Stimulated activated CD4-positive, alpha-beta T cell treated with anti-CD3 and anti-CD28 coated beads, Interleukin-12 subunit alpha, Interleukin-12 subunit beta, amount 100 ng/mL, for 24 hours (primary cell): ENCODE measurements around the gene MUC6.
"Not testable (repeated sequence)": the region's sequence is repeated elsewhere in the genome, so short reads cannot be mapped to it uniquely, and the experiment has no call there.

Experiments used
- DNase-seq, 2 experiments: peaks; one replicate each; pipeline ENCODE4 v3.0.0-alpha.2; 2020; ENCODE audit warnings: low read depth in 2 of 2

MUC6 gene

DNA sequence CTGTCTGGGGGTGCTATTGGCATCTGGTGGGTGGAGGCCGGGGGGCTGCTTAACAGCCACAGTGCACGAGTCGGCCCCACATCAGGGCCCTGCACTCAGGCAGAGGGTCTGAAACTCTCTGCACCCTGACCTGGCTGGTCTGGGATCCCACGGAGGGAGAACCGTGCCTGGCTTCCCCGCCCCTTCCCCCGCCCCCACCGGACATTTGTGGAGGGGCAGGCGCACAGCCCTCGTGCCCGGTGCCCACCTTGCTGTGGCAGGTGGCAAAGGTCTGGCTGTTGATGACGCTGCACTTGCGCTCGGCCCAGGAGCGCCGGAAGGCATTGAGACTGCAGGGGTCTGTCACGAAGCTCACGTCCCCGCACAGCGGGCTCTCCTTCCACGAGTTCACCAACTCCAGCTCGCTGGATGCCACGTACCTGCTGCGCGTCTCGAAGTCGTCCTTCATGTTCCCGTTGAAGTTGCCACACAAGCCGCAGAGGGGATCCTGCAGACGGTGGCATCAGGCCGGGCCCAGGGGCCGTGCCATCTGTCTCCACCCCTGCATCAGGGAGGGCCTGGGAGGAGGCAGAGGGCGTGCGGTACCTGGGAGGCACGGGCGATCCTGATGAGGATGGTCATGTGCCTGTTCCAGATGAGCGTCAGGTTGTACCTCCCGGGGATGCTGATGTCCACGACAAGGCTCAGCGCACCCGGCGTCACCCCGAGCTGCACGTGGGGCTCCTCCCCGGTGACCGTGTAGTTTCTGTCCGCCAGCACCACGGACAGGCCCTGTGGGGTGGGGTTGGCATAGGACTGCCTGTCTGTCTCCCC, 11.7 kb downstream of the MUC6 start:
- no peak for DNase-seq

DNA sequence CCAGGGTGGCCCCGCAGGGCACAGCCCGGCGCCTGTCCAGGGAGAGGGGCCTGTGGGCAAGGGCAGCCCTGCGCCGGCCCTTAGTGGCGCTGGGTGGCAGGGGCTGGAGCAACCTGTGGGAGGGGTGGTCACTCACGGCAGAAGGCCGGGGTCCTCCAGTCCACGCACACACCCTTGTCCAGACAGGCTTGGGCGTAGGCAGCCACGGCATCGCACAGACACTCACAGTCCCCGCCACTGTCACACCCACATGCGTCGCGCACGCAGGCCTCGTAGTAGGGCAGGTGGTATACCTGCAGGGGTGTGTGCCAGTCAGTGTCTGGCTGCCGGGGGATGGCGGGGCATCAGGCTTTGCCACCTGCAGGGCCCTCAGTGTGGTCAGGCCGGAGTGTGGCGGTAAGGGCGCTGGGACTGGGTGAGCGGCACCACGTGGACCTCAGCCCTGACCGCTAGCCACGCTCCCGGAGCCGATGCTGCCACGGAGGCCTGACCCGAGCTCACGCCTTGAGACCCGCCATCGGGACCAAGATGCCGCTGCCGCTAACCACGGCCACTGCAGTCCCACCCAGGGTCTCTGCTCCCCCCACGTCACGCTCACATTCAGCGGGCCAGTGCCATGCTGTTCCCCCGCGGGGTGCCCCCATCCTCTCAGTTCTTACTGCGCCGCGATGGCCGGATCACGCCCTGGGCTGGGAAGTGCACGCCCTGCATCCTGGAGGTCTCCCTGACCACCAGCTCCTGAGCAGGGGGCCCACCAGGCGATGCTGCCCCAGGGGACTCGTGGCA, 12.5 kb downstream of the MUC6 start:
- no peak for DNase-seq

DNA sequence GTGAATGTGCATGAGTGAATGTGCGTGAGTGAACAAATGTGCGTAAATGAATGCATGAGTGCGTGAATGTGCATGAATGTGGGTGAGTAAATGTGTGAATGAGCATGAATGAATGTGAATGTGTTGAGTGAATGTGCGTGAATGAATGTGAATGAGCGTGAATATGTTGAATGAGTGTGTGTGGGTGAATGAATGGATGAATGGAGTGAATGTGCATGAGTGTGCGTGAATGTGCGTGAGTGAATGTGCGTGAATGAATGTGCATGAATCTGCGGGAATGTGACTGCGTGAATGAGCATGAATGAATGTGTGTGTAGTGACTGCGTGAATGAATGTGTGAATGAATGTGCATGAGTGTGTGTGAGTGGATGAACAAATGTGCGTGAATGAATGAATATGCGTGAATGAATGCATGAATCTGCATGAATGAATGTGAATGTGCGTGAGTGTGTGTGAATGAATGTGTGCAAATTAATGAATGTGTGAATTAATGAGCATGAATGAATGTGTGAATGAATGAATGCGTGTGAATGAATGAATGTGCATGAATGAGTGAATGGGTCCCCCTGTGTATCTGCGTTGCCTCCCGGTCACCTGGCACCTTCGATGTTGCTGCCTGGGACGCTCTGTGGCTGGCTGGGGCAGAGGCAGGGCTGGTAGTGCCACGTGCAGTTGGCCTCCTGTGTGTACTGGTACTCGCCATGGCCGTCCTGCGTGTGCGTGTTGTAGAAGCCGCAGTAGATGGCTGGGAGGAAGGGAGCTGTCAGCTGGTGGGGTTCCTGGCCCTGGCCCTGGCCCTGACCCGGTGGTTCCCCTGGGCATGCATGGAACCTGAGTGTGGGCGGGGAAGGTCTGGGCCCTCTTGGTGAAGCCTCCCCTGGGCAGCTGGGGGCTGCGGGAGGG, 13.4 kb downstream of the MUC6 start:
- DNase-seq, result no peak

GRCh38 chr11:1022411-1022810, 14.1 kb downstream of the MUC6 start:
- no peak for DNase-seq

DNA sequence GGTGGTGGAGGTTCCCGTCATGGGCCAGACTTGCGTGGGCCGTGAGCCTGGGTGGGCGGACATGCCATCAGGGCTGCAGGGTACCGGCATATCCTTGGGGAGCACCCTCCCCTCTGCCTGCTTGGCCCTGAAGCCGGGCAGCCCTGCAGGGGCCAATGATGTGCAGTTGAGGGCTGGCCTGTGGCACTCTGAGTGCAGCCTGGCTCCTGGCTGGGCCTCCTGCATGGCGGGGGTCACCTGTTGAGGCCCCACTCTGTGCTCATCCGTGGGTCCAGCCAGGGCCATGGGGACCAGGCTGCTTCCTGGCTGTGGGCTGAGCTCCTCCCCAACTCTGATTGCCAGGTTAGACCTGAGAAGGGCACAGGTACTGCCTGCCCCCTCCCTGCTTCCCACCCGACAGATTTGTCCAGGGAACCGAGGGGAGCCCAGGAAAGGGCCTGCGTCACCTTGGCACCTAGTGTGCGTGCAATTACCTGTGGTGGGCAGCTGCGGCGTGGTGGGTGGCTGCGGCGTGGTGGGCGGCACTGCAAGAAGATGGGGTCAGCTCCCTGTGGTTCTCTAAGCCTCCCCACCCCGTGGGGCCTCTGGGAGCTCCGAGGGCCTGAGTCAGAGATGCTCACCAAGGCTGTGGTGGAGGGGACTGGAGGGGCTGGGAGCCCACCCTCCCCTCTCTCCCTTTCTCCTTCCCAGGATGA, 16.2 kb downstream of the MUC6 start:
- DNase-seq, result no peak

DNA sequence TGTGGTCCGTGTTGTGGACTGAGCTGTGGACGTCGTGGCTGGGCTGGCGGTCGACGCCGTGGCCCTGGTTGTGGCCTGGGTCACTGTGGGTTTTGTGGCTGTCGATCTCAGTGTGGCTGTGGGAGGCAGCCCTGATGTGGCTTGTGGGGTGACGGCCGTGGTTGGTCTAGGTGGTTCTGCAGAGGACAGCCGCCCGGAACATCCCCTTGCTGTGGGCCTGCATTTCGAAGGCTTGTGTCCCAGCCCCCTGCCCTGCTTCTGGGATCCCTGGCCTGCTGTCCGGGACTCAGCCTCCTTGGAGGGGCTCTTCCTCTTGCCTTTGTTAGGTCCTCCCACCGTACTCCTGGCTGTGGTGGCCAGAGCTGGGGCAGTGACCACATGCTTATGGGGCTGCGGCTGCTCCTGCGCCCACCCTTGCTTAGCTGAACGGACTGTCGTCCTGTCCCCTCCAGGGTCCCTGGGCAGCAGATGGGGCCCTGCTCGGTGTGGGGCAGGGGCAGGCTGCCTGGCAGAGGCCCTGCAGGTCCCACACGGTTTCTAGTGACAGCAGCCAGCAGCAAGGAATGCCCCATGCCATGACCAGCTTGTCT, 17.1 kb downstream of the MUC6 start:
- DNase-seq, result no peak

DNA sequence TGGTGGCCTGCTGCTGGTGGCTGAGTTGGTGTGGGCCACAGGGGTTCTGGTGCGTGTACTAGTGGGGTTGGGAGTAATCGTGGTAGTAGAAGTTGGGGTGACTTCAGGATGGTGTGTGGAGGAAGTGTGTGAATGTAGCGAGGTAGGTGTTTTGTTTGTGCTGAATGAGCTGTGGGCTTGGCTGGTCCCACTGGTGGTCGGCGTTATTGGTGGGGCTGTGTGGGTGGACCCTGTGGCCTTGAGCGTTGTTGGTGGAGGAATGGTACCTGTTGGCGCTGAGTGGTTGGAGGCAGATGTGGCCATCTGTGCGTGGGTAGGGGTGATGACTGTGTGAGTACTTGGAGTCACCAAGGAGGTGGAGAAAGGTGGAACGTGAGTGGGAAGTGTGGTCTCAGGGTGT, 18.4 kb downstream of the MUC6 start:
- DNase-seq, result no peak

- no peak for DNase-seq
Measured at GRCh38 chr11:1017269-1018005, 19.1 kb downstream of the MUC6 start.

DNA sequence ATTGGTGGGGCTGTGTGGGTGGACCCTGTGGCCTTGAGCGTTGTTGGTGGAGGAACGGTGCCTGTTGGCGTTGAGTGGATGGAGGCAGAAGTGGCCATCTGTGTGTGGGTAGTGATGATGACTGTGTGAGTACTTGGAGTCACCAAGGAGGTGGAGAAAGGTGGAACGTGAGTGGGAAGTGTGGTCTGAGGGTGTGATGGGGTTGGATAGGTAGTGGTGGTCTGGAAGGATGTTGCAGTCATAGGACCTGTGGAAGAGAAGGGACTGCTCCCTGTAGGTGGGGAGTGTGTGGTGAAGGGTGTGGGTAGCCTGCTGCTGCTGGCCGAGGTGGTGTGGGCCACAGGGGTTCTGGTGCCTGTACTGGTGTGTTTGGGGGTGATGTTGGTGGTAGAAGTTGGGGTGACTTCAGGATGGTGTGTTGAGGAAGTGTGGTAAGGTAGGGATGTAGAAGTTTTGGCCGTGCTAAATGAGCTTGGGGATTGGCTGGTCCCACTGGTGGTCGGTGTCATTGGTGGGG, 19.9 kb downstream of the MUC6 start:
- not testable (repeated sequence) for DNase-seq

DNA sequence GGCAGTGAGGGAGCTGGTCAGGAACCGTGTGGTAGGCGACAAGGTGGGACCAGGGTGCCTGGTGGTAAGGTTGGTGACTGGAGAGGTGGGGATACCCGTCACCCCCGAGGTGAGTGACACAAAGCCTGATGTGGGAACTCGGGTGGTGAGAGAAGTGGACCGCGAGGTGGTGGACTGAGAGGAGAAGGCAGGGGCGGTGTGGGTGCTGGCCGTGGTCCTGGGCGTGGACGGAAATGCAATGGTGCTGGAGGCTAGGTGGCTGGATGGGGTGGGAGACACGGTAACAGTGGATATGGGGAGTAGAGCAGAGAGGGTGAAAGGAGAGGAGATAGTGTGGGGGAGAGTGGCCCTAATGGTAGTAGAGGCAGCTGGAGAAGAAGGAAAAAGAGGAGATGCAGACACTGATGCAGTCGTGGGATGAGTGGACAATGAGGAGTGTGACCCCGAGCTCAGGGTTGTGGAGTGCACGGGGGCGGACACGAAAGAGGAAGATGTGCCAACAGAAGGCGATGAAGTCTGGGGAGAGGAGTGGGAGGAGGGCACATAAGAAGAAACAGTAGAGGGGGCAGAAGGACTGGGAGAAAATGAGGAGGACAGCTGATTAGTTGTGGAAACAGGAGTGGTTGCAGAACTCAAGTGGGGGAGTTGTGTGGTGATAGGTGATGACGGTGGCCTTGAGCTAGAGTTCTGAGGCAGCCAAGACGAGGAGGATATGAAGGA, 20.5 kb downstream of the MUC6 start:
- DNase-seq, result no peak

GRCh38 chr11:1015064-1015463, 21.5 kb downstream of the MUC6 start:
- DNase-seq, result no peak

GRCh38 chr11:1014276-1014675, 22.2 kb downstream of the MUC6 start:
- DNase-seq, result no peak

- DNase-seq, result no peak
Measured at GRCh38 chr11:1013631-1013935, 22.9 kb downstream of the MUC6 start.

GRCh38 chr11:1012740-1013630, 23.5 kb downstream of the MUC6 start:
- DNase-seq, result no peak

DNA sequence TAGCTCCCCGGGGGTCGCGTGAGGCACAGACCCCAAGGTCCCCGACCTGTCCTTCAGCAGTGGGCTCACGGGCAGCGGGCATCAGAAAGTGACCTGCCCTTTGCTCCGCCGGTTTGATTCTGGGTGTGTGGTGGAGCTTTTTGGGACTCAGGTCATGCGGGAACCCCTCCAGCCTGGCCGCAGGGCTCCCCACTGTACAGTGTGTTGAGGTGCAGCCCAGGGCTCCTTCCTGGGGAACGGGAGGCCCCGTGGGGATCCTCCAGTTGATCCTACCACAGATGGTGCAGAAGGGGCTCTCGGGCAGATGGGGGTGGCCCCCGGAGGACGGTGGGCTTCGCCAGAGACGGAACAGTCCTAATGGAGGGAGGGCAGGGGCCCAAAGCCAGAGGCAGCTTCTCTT, 24.2 kb downstream of the MUC6 start:
- DNase-seq, result no peak

- no peak for DNase-seq
Measured at GRCh38 chr11:1011320-1011698, 25.2 kb downstream of the MUC6 start.

DNA sequence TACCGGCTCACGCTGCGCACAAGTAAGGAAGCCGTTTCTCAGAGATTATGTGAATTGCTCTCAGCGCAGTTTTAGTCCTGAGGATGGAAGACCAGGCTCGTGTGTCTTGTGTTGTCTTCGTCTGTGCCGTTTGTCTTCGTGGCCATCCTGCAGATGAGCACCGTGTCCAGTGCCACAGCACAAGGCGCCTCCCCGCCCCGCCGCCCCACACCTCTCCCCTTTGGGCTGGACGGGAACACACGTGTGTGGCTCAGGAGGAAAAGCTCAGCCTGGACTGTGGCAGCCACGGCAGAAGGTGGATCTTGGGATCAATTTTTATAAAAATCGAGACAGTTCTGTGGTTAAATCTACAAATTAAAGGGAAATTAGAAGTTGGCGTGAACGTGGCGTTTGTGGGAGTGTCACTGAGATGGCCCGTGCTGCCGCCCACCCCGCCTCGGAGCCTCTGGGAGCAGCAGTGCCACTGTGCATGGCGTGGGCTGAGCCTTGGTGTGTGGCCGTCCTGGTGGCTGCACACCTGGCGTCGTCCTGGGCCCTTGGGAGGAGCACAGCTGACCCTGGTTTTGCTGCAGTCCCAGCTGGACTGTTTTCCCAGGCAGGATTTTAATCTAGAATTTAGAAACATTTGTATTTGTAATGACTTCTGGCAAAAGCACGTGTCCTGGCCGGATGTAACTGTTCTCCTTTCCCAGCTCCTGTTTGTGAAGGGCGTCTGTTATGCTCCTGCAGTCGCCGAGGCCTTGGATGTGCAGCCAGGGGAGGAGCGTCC, 25.8 kb downstream of the MUC6 start:
- DNase-seq, result no peak

GRCh38 chr11:1009991-1010390, 26.5 kb downstream of the MUC6 start:
- DNase-seq, result no peak
